MM.1S (cell line): ENCODE results near the gene MRPS33.
A peak's percentile ranks its signal among the peaks of the same experiment; 100 is the strongest.

Source experiments
- DNase-seq: peaks from one replicate; pipeline ENCODE4 v3.0.0-alpha.2; 2015
- H2AFZ ChIP-seq: fragments of 300-600 bp; sonication (generic); 2 replicates; pipeline ENCODE4 v1.6.0; 2016; ENCODE audit warnings: antibody characterized with exemption, low read length
- H3F3A ChIP-seq: fragments of 300-600 bp; sonication (generic); 2 replicates; pipeline ENCODE4 v1.6.1; 2016; ENCODE audit warnings: mild to moderate bottlenecking, antibody characterized with exemption, low read length, moderate library complexity, mixed read lengths; ENCODE audit not compliant: insufficient read depth
- H3K27ac ChIP-seq: fragments of 300-600 bp; sonication (generic); 2 replicates; pipeline ENCODE4 v1.5.1; 2016; ENCODE audit warnings: mild to moderate bottlenecking, low read length
- H3K27me3 ChIP-seq: fragments of 300-600 bp; sonication (generic); replicated peaks from 2 replicates; pipeline ENCODE4 v1.6.0; 2016; ENCODE audit warnings: low read length; ENCODE audit not compliant: insufficient read depth
- H3K36me3 ChIP-seq: fragments of 300-600 bp; sonication (generic); replicated peaks from 2 replicates; pipeline ENCODE4 v1.6.1; 2016; ENCODE audit warnings: mild to moderate bottlenecking, low read length, mixed read lengths; ENCODE audit not compliant: insufficient read depth
- H3K4me1 ChIP-seq: fragments of 300-600 bp; sonication (generic); 2 replicates; pipeline ENCODE4 v1.6.1; 2016; ENCODE audit warnings: low read length, mixed read lengths
- H3K4me2 ChIP-seq: fragments of 300-600 bp; sonication (generic); 2 replicates; pipeline ENCODE4 v1.6.0; 2016; ENCODE audit warnings: low read depth, low read length
- H3K4me3 ChIP-seq: fragments of 300-600 bp; sonication (generic); 2 replicates; pipeline ENCODE4 v1.5.1; 2016; ENCODE audit warnings: low read length, mixed read lengths
- H3K79me2 ChIP-seq: fragments of 300-600 bp; sonication (generic); 2 replicates; pipeline ENCODE4 v1.6.1; 2016; ENCODE audit warnings: mixed run types, low read length, mixed read lengths
- H3K9ac ChIP-seq: fragments of 300-600 bp; sonication (generic); 2 replicates; pipeline ENCODE4 v1.6.1; 2016; ENCODE audit warnings: low read length, mixed read lengths
- H3K9me2 ChIP-seq: fragments of 300-600 bp; sonication (generic); replicated peaks from 2 replicates; pipeline ENCODE4 v1.6.1; 2016; ENCODE audit warnings: mild to moderate bottlenecking, low read length, mixed read lengths; ENCODE audit not compliant: insufficient read depth
- H3K9me3 ChIP-seq: fragments of 300-600 bp; sonication (generic); replicated peaks from 2 replicates; pipeline ENCODE4 v1.6.1; 2016; ENCODE audit warnings: mild to moderate bottlenecking, low read length, mixed read lengths; ENCODE audit not compliant: insufficient read depth
- H4K20me1 ChIP-seq: fragments of 300-600 bp; sonication (generic); 2 replicates; pipeline ENCODE4 v1.6.1; 2016; ENCODE audit warnings: mild to moderate bottlenecking, low read length, moderate library complexity, mixed read lengths; ENCODE audit not compliant: insufficient read depth
- CTCF ChIP-seq: fragments of 300-600 bp; sonication (generic); IDR thresholded peaks from 2 replicates; pipeline ENCODE4 v1.5.1; 2016; ENCODE audit warnings: antibody characterized with exemption, low read length, mixed read lengths
- EZH2 ChIP-seq: fragments of 300-600 bp; sonication (generic); optimal IDR thresholded peaks from 2 replicates; pipeline ENCODE3; 2017; ENCODE audit warnings: low read depth, mild to moderate bottlenecking, antibody characterized with exemption, low read length, mixed read lengths
- EZH2phosphoT487 ChIP-seq: fragments of 300-600 bp; sonication (generic); IDR thresholded peaks from 2 replicates; pipeline ENCODE4 v1.6.1; 2018; ENCODE audit warnings: antibody characterized with exemption, low read length

Gene MRPS33

GRCh38 chr7:141014524-141015395 lies at the start of gene MRPS33:
TSS of gene MRPS33 (minus strand) at chr7:141014952. CDS start at chr7:141010633, 4,319 bp downstream.
- Histone ChIP-seq H3K27ac (peak within 1 kb of the TSS; percentile 72), H3K36me3 (peaks cover 6% of the 10 kb centered on the region; the same call in 1 of the 2 replicates), H3K4me3 (peak within 1 kb of the TSS; percentile 88), H3K9ac (peak within 1 kb of the TSS; percentile 88), H3K9me3 (no peaks in the 10 kb centered on the region), H3K27me3 (no peaks in the 10 kb centered on the region), H3K9me2 (no peaks in the 10 kb centered on the region), H3F3A (peaks cover 22% of the 10 kb centered on the region), H3K79me2 (peaks cover 31% of the 10 kb centered on the region), H3K4me2 (peak within 1 kb of the TSS; percentile 91), H4K20me1 (no peaks in the 10 kb centered on the region), H2AFZ (peak within 1 kb of the TSS; percentile 93), H3K4me1 (peaks cover 13% of the 10 kb centered on the region)
- no peak for TF ChIP-seq EZH2phosphoT487
- TF ChIP-seq CTCF = peak; percentile 96
- peak; percentile 100 for DNase-seq

GRCh38 chr7:141057788-141058187 lies 43.0 kb upstream of the MRPS33 start:
- no peak for TF ChIP-seq EZH2
- no peak for TF ChIP-seq CTCF
- no peak for TF ChIP-seq EZH2phosphoT487
- no peak for DNase-seq
- Histone ChIP-seq H3K79me2 (no peaks in the 10 kb centered on the region), H2AFZ (no peak overlapping the region), H3K27me3 (no peaks in the 10 kb centered on the region), H3K9me2 (no peaks in the 10 kb centered on the region), H3K27ac (no peak overlapping the region), H3K36me3 (no peaks in the 10 kb centered on the region), H4K20me1 (no peaks in the 10 kb centered on the region), H3F3A (no peaks in the 10 kb centered on the region), H3K4me2 (no peak overlapping the region), H3K4me3 (no peak overlapping the region), H3K4me1 (no peaks in the 10 kb centered on the region), H3K9ac (no peak overlapping the region), H3K9me3 (no peaks in the 10 kb centered on the region)

GRCh38 chr7:141055146-141055545 lies 40.4 kb upstream of the MRPS33 start:
- Histone ChIP-seq H4K20me1 (no peaks in the 10 kb centered on the region), H3K9me3 (no peaks in the 10 kb centered on the region), H3K4me1 (no peaks in the 10 kb centered on the region), H3K9ac (no peak overlapping the region), H3K36me3 (no peaks in the 10 kb centered on the region), H3K27me3 (no peaks in the 10 kb centered on the region), H2AFZ (no peak overlapping the region), H3F3A (no peaks in the 10 kb centered on the region), H3K9me2 (no peaks in the 10 kb centered on the region), H3K4me3 (no peak overlapping the region), H3K27ac (no peak overlapping the region), H3K4me2 (no peak overlapping the region), H3K79me2 (no peaks in the 10 kb centered on the region)
- no peak for DNase-seq
- TF ChIP-seq EZH2 = no peak
- no peak for TF ChIP-seq EZH2phosphoT487
- TF ChIP-seq CTCF = no peak
